Parathyroid adenoma (tissue), 2 donors: Measurements from ENCODE around the gene CNTN4.

Experiments
- H2AFZ ChIP-seq: fragments of 300-600 bp; sonication (generic); one replicate; pipeline ENCODE4 v1.7.0; 2017; ENCODE audit warnings: antibody characterized with exemption, mild to moderate bottlenecking
- H3K27ac ChIP-seq: fragments of 300-600 bp; sonication (generic); one replicate; pipeline ENCODE4 v1.7.0; 2017
- H3K27me3 ChIP-seq: fragments of 300-600 bp; sonication (generic); one replicate; pipeline ENCODE4 v1.7.0; 2017; ENCODE audit warnings: low read length; ENCODE audit not compliant: control insufficient read depth, insufficient read depth
- H3K36me3 ChIP-seq: fragments of 300-600 bp; sonication (generic); one replicate; pipeline ENCODE4 v1.7.0; 2017; ENCODE audit warnings: low read length; ENCODE audit not compliant: control insufficient read depth, insufficient read depth
- H3K4me1 ChIP-seq: fragments of 300-600 bp; sonication (generic); one replicate; pipeline ENCODE4 v1.7.0; 2017; ENCODE audit warnings: control low read depth
- H3K4me2 ChIP-seq: fragments of 300-600 bp; sonication (generic); one replicate; pipeline ENCODE4 v1.7.0; 2017; ENCODE audit warnings: low read length
- H3K4me3 ChIP-seq: fragments of 300-600 bp; sonication (generic); one replicate; pipeline ENCODE4 v1.7.0; 2017; ENCODE audit warnings: low read depth, low read length
- H3K79me2 ChIP-seq: fragments of 300-600 bp; sonication (generic); one replicate; pipeline ENCODE4 v1.7.0; 2017; ENCODE audit warnings: control low read depth
- H3K9ac ChIP-seq: fragments of 300-600 bp; sonication (generic); one replicate; pipeline ENCODE4 v1.7.0; 2017; ENCODE audit warnings: mild to moderate bottlenecking
- H3K9me3 ChIP-seq: fragments of 300-600 bp; sonication (generic); one replicate; pipeline ENCODE4 v1.7.0; 2017; ENCODE audit warnings: low read length; ENCODE audit not compliant: control insufficient read depth
- CTCF ChIP-seq: fragments of 300-600 bp; sonication (generic); IDR thresholded peaks from one replicate; pipeline ENCODE4 v1.7.0; 2017; ENCODE audit warnings: antibody characterized with exemption, mild to moderate bottlenecking
- donor health status: primary hyperparathyroidism.

CNTN4 gene

GRCh38 chr3:3084890-3085289, 986.2 kb downstream of the CNTN4 start:
- Histone ChIP-seq H3K79me2 (no peaks in the 10 kb centered on the region), H3K4me3 (no peak overlapping the region), H3K9me3 (no peaks in the 10 kb centered on the region), H3K9ac (no peak overlapping the region), H3K4me1 (no peaks in the 10 kb centered on the region), H3K27ac (no peak overlapping the region), H3K27me3 (no peaks in the 10 kb centered on the region), H3K36me3 (no peaks in the 10 kb centered on the region), H2AFZ (no peak overlapping the region), H3K4me2 (no peak overlapping the region)
- TF ChIP-seq CTCF = no peak

GRCh38 chr3:3085782-3086181, 987.1 kb downstream of the CNTN4 start:
- H3K4me2 ChIP-seq = no peak overlapping the region
- no peak overlapping the region for H3K9ac ChIP-seq
- no peak overlapping the region for H3K4me3 ChIP-seq
- H3K27ac ChIP-seq = no peak overlapping the region
- H3K4me1 ChIP-seq = no peaks in the 10 kb centered on the region
- no peaks in the 10 kb centered on the region for H3K79me2 ChIP-seq
- H3K36me3 ChIP-seq = no peaks in the 10 kb centered on the region
- no peak for TF ChIP-seq CTCF
- no peaks in the 10 kb centered on the region for H3K27me3 ChIP-seq
- no peak overlapping the region for H2AFZ ChIP-seq
- H3K9me3 ChIP-seq = no peaks in the 10 kb centered on the region

- no peak overlapping the region for H2AFZ ChIP-seq
These were observed 987.6 kb downstream of the CNTN4 start for GRCh38 chr3:3086239-3086638.

GRCh38 chr3:3087279-3087678, 988.6 kb downstream of the CNTN4 start:
- Histone ChIP-seq H3K4me2 (no peak overlapping the region), H3K79me2 (no peaks in the 10 kb centered on the region), H3K4me1 (no peaks in the 10 kb centered on the region), H3K9ac (no peak overlapping the region), H3K27ac (no peak overlapping the region), H3K4me3 (no peak overlapping the region), H3K27me3 (no peaks in the 10 kb centered on the region), H2AFZ (no peak overlapping the region), H3K36me3 (no peaks in the 10 kb centered on the region), H3K9me3 (no peaks in the 10 kb centered on the region)
- no peak for TF ChIP-seq CTCF

More at GRCh38 chr3:3086239-3086638, 987.6 kb downstream of the CNTN4 start:
- no peaks in the 10 kb centered on the region for H3K4me1 ChIP-seq
- H3K9ac ChIP-seq = no peak overlapping the region
- TF ChIP-seq CTCF = no peak
- no peaks in the 10 kb centered on the region for H3K79me2 ChIP-seq
- H3K36me3 ChIP-seq = no peaks in the 10 kb centered on the region
- H3K9me3 ChIP-seq = no peaks in the 10 kb centered on the region
- H3K27me3 ChIP-seq = no peaks in the 10 kb centered on the region
- H3K27ac ChIP-seq = no peak overlapping the region
- H3K4me3 ChIP-seq = no peak overlapping the region
- no peak overlapping the region for H3K4me2 ChIP-seq

GRCh38 chr3:3087716-3088465, 989.2 kb downstream of the CNTN4 start:
- Histone ChIP-seq H3K27ac (no peak overlapping the region), H3K27me3 (no peaks in the 10 kb centered on the region), H3K79me2 (no peaks in the 10 kb centered on the region), H3K4me1 (no peaks in the 10 kb centered on the region), H3K4me2 (no peak overlapping the region), H3K4me3 (no peak overlapping the region), H3K9ac (no peak overlapping the region), H2AFZ (no peak overlapping the region), H3K36me3 (no peaks in the 10 kb centered on the region), H3K9me3 (no peaks in the 10 kb centered on the region)
- TF ChIP-seq CTCF = no peak
